GM10248 (cell line): Measurements from ENCODE around the gene ACSL6.

Source experiments
- CTCF ChIA-PET: fragments of 300-600 bp; sonication (Branson Sonifier 250); formaldehyde crosslinking; extraction: SDS; loops from one replicate; lab custom pipeline; 2021; ENCODE audit warnings: antibody characterized with exemption; lab: Yijun Ruan, JAX
- POLR2A ChIA-PET: fragments of 350-650 bp; sonication (Branson Sonifier 250); formaldehyde crosslinking; extraction: SDS; loops from one replicate; lab custom pipeline; 2020; ENCODE audit warnings: antibody characterized with exemption; lab: Yijun Ruan, JAX
- DNase-seq: peaks from one replicate; pipeline ENCODE4 v3.0.0; 2012; ENCODE audit errors: extremely low spot score
- CTCF ChIP-seq: IDR thresholded peaks from 2 replicates; pipeline ENCODE4 v1.5.1; 2012; ENCODE audit warnings: mild to moderate bottlenecking, low read depth; ENCODE audit errors: extremely low read depth, missing control alignments, control extremely low read depth

The ACSL6 gene

GRCh38 chr5:132054031-132054696 is 42.7 kb upstream of the ACSL6 start:
- POLR2A ChIA-PET: no interaction called here
- no peak for DNase-seq
- TF ChIP-seq CTCF: no peak
- CTCF ChIA-PET: interaction anchor here (1.2 to 4.2 kb wide), 3 partner anchors 9 to 465 kb away, joined by 3 to 48 read pairs (median 4); no protein-coding TSS in a partner anchor

- no peak for TF ChIP-seq CTCF
- CTCF ChIA-PET: interaction anchor here (1.0 to 4.2 kb wide), 4 partner anchors 10 to 137 kb away, joined by 3 to 48 read pairs (median 3); no protein-coding TSS in a partner anchor
- no peak for DNase-seq
- POLR2A ChIA-PET: no interaction called here
These were observed 42.0 kb upstream of the ACSL6 start for GRCh38 chr5:132053483-132053882.

- ChIA-PET POLR2A (no interaction called here), CTCF (interaction anchor here (1.0 to 4.2 kb wide), 4 partner anchors 11 to 138 kb away, joined by 3 to 48 read pairs (median 3); no protein-coding TSS in a partner anchor)
- no peak for DNase-seq
- no peak for TF ChIP-seq CTCF
These were observed 41.1 kb upstream of the ACSL6 start for GRCh38 chr5:132052520-132052919.

GRCh38 chr5:132050661-132051552 is 39.4 kb upstream of the ACSL6 start:
- TF ChIP-seq CTCF: no peak
- CTCF ChIA-PET: interaction anchor here (0.8 to 3.3 kb wide), 5 partner anchors 9 to 43 kb away, joined by 3 to 20 read pairs (median 3); no protein-coding TSS in a partner anchor
- DNase-seq: no peak
- POLR2A ChIA-PET: no interaction called here

- TF ChIP-seq CTCF: no peak
- no peak for DNase-seq
- ChIA-PET POLR2A (no interaction called here), CTCF (interaction anchor here (0.7 to 3.3 kb wide), 6 partner anchors 9 to 42 kb away, joined by 3 to 20 read pairs (median 3); no protein-coding TSS in a partner anchor)
These were observed 38.7 kb upstream of the ACSL6 start for GRCh38 chr5:132050136-132050535.

GRCh38 chr5:132049559-132049958 is 38.1 kb upstream of the ACSL6 start:
- no peak for TF ChIP-seq CTCF
- CTCF ChIA-PET: interaction anchor here (0.7 to 3.3 kb wide), 5 partner anchors 8 to 32 kb away, joined by 3 to 20 read pairs (median 3); no protein-coding TSS in a partner anchor
- POLR2A ChIA-PET: no interaction called here
- no peak for DNase-seq
